Germinal center (tissue), 1 donor: ENCODE data around the gene SGO1.

Experiments used
- DNase-seq: peaks from one replicate; pipeline ENCODE4 v3.0.0; 2012; ENCODE audit warnings: mixed read lengths, low spot score

Gene SGO1

GRCh38 chr3:20154928-20155327 is 31.1 kb downstream of the SGO1 start:
- no peak for DNase-seq

GRCh38 chr3:20154078-20154477 is 31.9 kb downstream of the SGO1 start:
- DNase-seq, result no peak

- DNase-seq, result no peak
These were observed 37.5 kb downstream of the SGO1 start for GRCh38 chr3:20148466-20148865.

- no peak for DNase-seq
These were observed 38.6 kb downstream of the SGO1 start for GRCh38 chr3:20147361-20147760.

- DNase-seq, result no peak
These were observed 39.7 kb downstream of the SGO1 start for GRCh38 chr3:20146301-20146700.

- no peak for DNase-seq
These were observed 40.1 kb downstream of the SGO1 start for GRCh38 chr3:20145874-20146273.

- no peak for DNase-seq
These were observed 42.5 kb downstream of the SGO1 start for GRCh38 chr3:20143519-20143918.

- no peak for DNase-seq
These were observed 43.5 kb downstream of the SGO1 start for GRCh38 chr3:20142517-20142916.

- no peak for DNase-seq
These were observed 44.2 kb downstream of the SGO1 start for GRCh38 chr3:20141851-20142250.

- no peak for DNase-seq
These were observed 44.7 kb downstream of the SGO1 start for GRCh38 chr3:20141316-20141715.

GRCh38 chr3:20140881-20141280 is 45.1 kb downstream of the SGO1 start:
- no peak for DNase-seq

GRCh38 chr3:20137647-20138046 is 48.4 kb downstream of the SGO1 start:
- no peak for DNase-seq

GRCh38 chr3:20136231-20136630 is 49.8 kb downstream of the SGO1 start:
- DNase-seq, result no peak

- DNase-seq, result no peak
These were observed 55.9 kb downstream of the SGO1 start for GRCh38 chr3:20130106-20130505.

- no peak for DNase-seq
These were observed 57.6 kb downstream of the SGO1 start for GRCh38 chr3:20128358-20128757.

GRCh38 chr3:20125897-20126296 is 60.1 kb downstream of the SGO1 start:
- peak; percentile 81 for DNase-seq

GRCh38 chr3:20125289-20125688 is 60.7 kb downstream of the SGO1 start:
- DNase-seq, result peak; percentile 3

- DNase-seq, result no peak
These were observed 62.8 kb downstream of the SGO1 start for GRCh38 chr3:20123131-20123652.

- DNase-seq, result no peak
These were observed 64.9 kb downstream of the SGO1 start for GRCh38 chr3:20121088-20121487.
